K562 (cell line): ENCODE data around the gene XRCC5. TPM values are rescaled to one million over a fixed set of nuclear protein-coding genes. Genes with fewer than 3 reads are reported as not detected.

ENCODE experiments used
- ARID2 ChIP-seq: fragments of 450-650 bp; IDR thresholded peaks from 2 replicates; pipeline ENCODE4 v1.6.1; 2017; ENCODE audit warnings: antibody characterized with exemption, mild to moderate bottlenecking
- CBX2 ChIP-seq: fragments of 200-600 bp; sonication (generic); IDR thresholded peaks from one replicate; pipeline ENCODE4 v1.6.1; 2012; ENCODE audit warnings: mild to moderate bottlenecking, low read length, inconsistent platforms; ENCODE audit not compliant: insufficient read depth, poor library complexity, severe bottlenecking
- ETS2 ChIP-seq: IDR thresholded peaks from 2 replicates; pipeline ENCODE4 v1.6.1; 2016; ENCODE audit warnings: borderline replicate concordance, missing genetic modification characterization, mild to moderate bottlenecking, moderate library complexity, missing compliant biosample characterization; ENCODE audit not compliant: poor library complexity, severe bottlenecking
- GTF2F1 ChIP-seq: IDR thresholded peaks from 2 replicates; pipeline ENCODE4 v1.6.1; 2011; ENCODE audit warnings: low read depth, low read length, improper control_type of control experiment
- HDAC2 ChIP-seq: fragments of 450-650 bp; IDR thresholded peaks from 2 replicates; pipeline ENCODE4 v1.6.1; 2016; ENCODE audit warnings: mild to moderate bottlenecking
- HNRNPUL1 ChIP-seq: fragments of 200-400 bp; formaldehyde crosslinking; IDR thresholded peaks from 2 replicates; pipeline ENCODE4 v1.6.1; 2017; ENCODE audit warnings: low read length
- MAFG ChIP-seq: fragments of 450-650 bp; conservative IDR thresholded peaks from 2 replicates; pipeline ENCODE4 v1.6.1; 2016; ENCODE audit warnings: missing genetic modification characterization, missing compliant biosample characterization
- MYBL2 ChIP-seq, 2 experiments: fragments of 450-650 bp in 1 of 2; sonication (generic) in 1 of 2; formaldehyde crosslinking in 1 of 2; IDR thresholded peaks; 2 replicates each; pipeline versions ENCODE4 v1.6.1 to v1.8.1; 2017 to 2022; ENCODE audit warnings: borderline replicate concordance in 1 of 2, inconsistent platforms in 1 of 2, low read depth in 1 of 2, mild to moderate bottlenecking in 1 of 2, missing genetic modification reagents in 1 of 2, moderate library complexity in 1 of 2
- STAT5B ChIP-seq: fragments of 250-450 bp; sonication (Bioruptor Pico); IDR thresholded peaks from 2 replicates; pipeline ENCODE4 v1.8.0; 2021; ENCODE audit warnings: mild to moderate bottlenecking, inconsistent platforms
- TBL1XR1 ChIP-seq, 2 experiments: IDR thresholded peaks; 2 replicates each; pipeline ENCODE4 v1.6.1; 2012; ENCODE audit warnings: improper control_type of control experiment in 2 of 2, low read length in 2 of 2, mild to moderate bottlenecking in 1 of 2
- ZNF224 ChIP-seq: sonication (generic); formaldehyde crosslinking; IDR thresholded peaks from 2 replicates; pipeline ENCODE4 v1.8.0; 2022; ENCODE audit warnings: mild to moderate bottlenecking, missing genetic modification reagents
- ZNF717 ChIP-seq: fragments of 250-450 bp; sonication (Bioruptor Pico); IDR thresholded peaks from 2 replicates; pipeline ENCODE4 v1.5.0; 2021
- polyA plus RNA-seq, 8 experiments: library from polyadenylated mRNA; depleted of rRNA in 4 of 8; stranded (reverse) in 5 of 8; unstranded in 3 of 8; fragments of >200 nt; fragmentation: Nextera tagmentation in 2 of 8; fragmentation: Illumina TruSeq in 1 of 8; extraction: Ambion mirVana in 2 of 8; extraction: Trizol in 1 of 8; gene quantifications; 2 replicates each; pipeline versions ENCODE4 v1.2.1 to v1.2.3, GENCODE V29; 2011 to 2014; ENCODE audit warnings: inconsistent platforms in 1 of 8, missing spikeins in 1 of 8
- total RNA-seq, 7 experiments: library from RNA; depleted of rRNA in 6 of 7; stranded (reverse); fragments of >200 nt in 6 of 7; fragmentation: Illumina TruSeq in 2 of 7; extraction: Trizol in 2 of 7; gene quantifications; 2 replicates each; pipeline versions ENCODE4 v1.2.1 to v1.2.3, GENCODE V29; 2011 to 2021; ENCODE audit warnings: low replicate concordance in 1 of 7
- TF ChIP-seq, protein P1 (sequence below): fragments of 150-350 bp; IDR thresholded peaks from 2 replicates; pipeline ENCODE4 v1.6.1; 2014; ENCODE audit warnings: low read depth, mild to moderate bottlenecking, low read length, borderline replicate concordance
- TF ChIP-seq, protein P2 (sequence below): sonication (generic); formaldehyde crosslinking; IDR thresholded peaks from 2 replicates; pipeline ENCODE4 v1.8.0; 2023; ENCODE audit warnings: missing genetic modification reagents, mild to moderate bottlenecking, borderline replicate concordance
- TF ChIP-seq, protein P3 (sequence below): fragments of 450-650 bp; formaldehyde crosslinking; IDR thresholded peaks from 2 replicates; pipeline ENCODE4 v1.4.0; 2022; ENCODE audit warnings: missing genetic modification characterization
- TF ChIP-seq, protein P4 (sequence below): sonication (generic); formaldehyde crosslinking; IDR thresholded peaks from 2 replicates; pipeline ENCODE4 v1.4.0; 2020; ENCODE audit warnings: mild to moderate bottlenecking, missing genetic modification reagents

Gene XRCC5
- total and polyA plus RNA-seq, 9 of the 15 experiments (the other 6 are each of a cell fraction or from before 2014, with no cell fraction given) = 168 to 551 (median 297) TPM

DNA sequence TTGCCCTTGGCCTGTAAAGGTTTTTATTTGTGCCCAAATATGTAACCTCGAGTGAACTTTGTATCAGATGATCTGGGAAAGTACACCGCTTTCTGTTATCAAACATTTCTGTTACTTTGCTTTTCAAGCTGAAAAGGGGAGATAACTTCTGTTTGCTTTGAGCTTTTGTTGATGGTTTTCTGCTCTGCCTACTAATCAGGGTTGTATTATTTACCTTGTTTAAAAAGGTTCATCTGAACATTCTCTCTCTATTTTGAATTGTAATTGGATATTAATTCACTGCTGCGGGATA lies 79.4 kb downstream of the XRCC5 start (continued):
- TF ChIP-seq ARID2 (no peak), ZNF224 (CRISPR knock-in tag) (no peak), ETS2 (no peak), HNRNPUL1 (no peak), STAT5B (CRISPR knock-in tag) (no peak), TBL1XR1 (IDR thresholded peaks at IDR 0.05; ENCODE audit: low read length in 2 of 2) (peak in 1 of 2 experiments; percentile 87; a peak in 2 of 4 replicates), ZNF717 (no peak), MAFG (tag) (no peak), HDAC2 (peak; percentile 86), MYBL2 (IDR thresholded peaks at IDR 0.05; ENCODE audit: low read depth) (no peak), MYBL2 (CRISPR knock-in tag; IDR thresholded peaks at IDR 0.05; ENCODE audit: borderline replicate concordance) (no peak), CBX2 (no peak), GTF2F1 (no peak)
- TF ChIP-seq, protein P1, sequence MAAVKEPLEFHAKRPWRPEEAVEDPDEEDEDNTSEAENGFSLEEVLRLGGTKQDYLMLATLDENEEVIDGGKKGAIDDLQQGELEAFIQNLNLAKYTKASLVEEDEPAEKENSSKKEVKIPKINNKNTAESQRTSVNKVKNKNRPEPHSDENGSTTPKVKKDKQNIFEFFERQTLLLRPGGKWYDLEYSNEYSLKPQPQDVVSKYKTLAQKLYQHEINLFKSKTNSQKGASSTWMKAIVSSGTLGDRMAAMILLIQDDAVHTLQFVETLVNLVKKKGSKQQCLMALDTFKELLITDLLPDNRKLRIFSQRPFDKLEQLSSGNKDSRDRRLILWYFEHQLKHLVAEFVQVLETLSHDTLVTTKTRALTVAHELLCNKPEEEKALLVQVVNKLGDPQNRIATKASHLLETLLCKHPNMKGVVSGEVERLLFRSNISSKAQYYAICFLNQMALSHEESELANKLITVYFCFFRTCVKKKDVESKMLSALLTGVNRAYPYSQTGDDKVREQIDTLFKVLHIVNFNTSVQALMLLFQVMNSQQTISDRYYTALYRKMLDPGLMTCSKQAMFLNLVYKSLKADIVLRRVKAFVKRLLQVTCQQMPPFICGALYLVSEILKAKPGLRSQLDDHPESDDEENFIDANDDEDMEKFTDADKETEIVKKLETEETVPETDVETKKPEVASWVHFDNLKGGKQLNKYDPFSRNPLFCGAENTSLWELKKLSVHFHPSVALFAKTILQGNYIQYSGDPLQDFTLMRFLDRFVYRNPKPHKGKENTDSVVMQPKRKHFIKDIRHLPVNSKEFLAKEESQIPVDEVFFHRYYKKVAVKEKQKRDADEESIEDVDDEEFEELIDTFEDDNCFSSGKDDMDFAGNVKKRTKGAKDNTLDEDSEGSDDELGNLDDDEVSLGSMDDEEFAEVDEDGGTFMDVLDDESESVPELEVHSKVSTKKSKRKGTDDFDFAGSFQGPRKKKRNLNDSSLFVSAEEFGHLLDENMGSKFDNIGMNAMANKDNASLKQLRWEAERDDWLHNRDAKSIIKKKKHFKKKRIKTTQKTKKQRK = no peak
- TF ChIP-seq, protein P2, sequence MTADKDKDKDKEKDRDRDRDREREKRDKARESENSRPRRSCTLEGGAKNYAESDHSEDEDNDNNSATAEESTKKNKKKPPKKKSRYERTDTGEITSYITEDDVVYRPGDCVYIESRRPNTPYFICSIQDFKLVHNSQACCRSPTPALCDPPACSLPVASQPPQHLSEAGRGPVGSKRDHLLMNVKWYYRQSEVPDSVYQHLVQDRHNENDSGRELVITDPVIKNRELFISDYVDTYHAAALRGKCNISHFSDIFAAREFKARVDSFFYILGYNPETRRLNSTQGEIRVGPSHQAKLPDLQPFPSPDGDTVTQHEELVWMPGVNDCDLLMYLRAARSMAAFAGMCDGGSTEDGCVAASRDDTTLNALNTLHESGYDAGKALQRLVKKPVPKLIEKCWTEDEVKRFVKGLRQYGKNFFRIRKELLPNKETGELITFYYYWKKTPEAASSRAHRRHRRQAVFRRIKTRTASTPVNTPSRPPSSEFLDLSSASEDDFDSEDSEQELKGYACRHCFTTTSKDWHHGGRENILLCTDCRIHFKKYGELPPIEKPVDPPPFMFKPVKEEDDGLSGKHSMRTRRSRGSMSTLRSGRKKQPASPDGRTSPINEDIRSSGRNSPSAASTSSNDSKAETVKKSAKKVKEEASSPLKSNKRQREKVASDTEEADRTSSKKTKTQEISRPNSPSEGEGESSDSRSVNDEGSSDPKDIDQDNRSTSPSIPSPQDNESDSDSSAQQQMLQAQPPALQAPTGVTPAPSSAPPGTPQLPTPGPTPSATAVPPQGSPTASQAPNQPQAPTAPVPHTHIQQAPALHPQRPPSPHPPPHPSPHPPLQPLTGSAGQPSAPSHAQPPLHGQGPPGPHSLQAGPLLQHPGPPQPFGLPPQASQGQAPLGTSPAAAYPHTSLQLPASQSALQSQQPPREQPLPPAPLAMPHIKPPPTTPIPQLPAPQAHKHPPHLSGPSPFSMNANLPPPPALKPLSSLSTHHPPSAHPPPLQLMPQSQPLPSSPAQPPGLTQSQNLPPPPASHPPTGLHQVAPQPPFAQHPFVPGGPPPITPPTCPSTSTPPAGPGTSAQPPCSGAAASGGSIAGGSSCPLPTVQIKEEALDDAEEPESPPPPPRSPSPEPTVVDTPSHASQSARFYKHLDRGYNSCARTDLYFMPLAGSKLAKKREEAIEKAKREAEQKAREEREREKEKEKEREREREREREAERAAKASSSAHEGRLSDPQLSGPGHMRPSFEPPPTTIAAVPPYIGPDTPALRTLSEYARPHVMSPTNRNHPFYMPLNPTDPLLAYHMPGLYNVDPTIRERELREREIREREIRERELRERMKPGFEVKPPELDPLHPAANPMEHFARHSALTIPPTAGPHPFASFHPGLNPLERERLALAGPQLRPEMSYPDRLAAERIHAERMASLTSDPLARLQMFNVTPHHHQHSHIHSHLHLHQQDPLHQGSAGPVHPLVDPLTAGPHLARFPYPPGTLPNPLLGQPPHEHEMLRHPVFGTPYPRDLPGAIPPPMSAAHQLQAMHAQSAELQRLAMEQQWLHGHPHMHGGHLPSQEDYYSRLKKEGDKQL (CRISPR knock-in tag) = no peak
- TF ChIP-seq, protein P3, sequence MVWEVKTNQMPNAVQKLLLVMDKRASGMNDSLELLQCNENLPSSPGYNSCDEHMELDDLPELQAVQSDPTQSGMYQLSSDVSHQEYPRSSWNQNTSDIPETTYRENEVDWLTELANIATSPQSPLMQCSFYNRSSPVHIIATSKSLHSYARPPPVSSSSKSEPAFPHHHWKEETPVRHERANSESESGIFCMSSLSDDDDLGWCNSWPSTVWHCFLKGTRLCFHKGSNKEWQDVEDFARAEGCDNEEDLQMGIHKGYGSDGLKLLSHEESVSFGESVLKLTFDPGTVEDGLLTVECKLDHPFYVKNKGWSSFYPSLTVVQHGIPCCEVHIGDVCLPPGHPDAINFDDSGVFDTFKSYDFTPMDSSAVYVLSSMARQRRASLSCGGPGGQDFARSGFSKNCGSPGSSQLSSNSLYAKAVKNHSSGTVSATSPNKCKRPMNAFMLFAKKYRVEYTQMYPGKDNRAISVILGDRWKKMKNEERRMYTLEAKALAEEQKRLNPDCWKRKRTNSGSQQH (CRISPR knock-in tag) = no peak
- TF ChIP-seq, protein P4, sequence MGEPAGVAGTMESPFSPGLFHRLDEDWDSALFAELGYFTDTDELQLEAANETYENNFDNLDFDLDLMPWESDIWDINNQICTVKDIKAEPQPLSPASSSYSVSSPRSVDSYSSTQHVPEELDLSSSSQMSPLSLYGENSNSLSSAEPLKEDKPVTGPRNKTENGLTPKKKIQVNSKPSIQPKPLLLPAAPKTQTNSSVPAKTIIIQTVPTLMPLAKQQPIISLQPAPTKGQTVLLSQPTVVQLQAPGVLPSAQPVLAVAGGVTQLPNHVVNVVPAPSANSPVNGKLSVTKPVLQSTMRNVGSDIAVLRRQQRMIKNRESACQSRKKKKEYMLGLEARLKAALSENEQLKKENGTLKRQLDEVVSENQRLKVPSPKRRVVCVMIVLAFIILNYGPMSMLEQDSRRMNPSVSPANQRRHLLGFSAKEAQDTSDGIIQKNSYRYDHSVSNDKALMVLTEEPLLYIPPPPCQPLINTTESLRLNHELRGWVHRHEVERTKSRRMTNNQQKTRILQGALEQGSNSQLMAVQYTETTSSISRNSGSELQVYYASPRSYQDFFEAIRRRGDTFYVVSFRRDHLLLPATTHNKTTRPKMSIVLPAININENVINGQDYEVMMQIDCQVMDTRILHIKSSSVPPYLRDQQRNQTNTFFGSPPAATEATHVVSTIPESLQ (CRISPR knock-in tag) = no peak
